GM19099 (cell line): ENCODE results near the gene DIAPH2.

Source experiments
- POLR2A ChIP-seq: IDR thresholded peaks from 3 replicates; pipeline ENCODE4 v1.6.1; 2011; ENCODE audit warnings: low read depth; ENCODE audit not compliant: insufficient read length; ENCODE audit errors: extremely low read depth

DIAPH2 gene

GRCh38 chrX:97211070-97211469, 526.4 kb downstream of the DIAPH2 start:
- no peak for TF ChIP-seq POLR2A

- no peak for TF ChIP-seq POLR2A
Observed at GRCh38 chrX:97215186-97215585, 530.5 kb downstream of the DIAPH2 start.

- no peak for TF ChIP-seq POLR2A
Observed at GRCh38 chrX:97224148-97224547, 539.5 kb downstream of the DIAPH2 start.

GRCh38 chrX:97229318-97229717, 544.7 kb downstream of the DIAPH2 start:
- no peak for TF ChIP-seq POLR2A

- no peak for TF ChIP-seq POLR2A
Observed at GRCh38 chrX:97230948-97231347, 546.3 kb downstream of the DIAPH2 start.

GRCh38 chrX:97234471-97235081, 549.9 kb downstream of the DIAPH2 start:
- TF ChIP-seq POLR2A: no peak

- TF ChIP-seq POLR2A: no peak
Observed at GRCh38 chrX:97238632-97239031, 554.0 kb downstream of the DIAPH2 start.

GRCh38 chrX:97252111-97252510, 567.5 kb downstream of the DIAPH2 start:
- no peak for TF ChIP-seq POLR2A

- no peak for TF ChIP-seq POLR2A
Observed at GRCh38 chrX:97260679-97261078, 576.0 kb downstream of the DIAPH2 start.

GRCh38 chrX:97266406-97267121, 581.9 kb downstream of the DIAPH2 start:
- TF ChIP-seq POLR2A: no peak

- TF ChIP-seq POLR2A: no peak
Observed at GRCh38 chrX:97267396-97268181, 582.9 kb downstream of the DIAPH2 start.

- no peak for TF ChIP-seq POLR2A
Observed at GRCh38 chrX:97268182-97268680, 583.6 kb downstream of the DIAPH2 start.

- TF ChIP-seq POLR2A: no peak
Observed at GRCh38 chrX:97284531-97284930, 599.9 kb downstream of the DIAPH2 start.

- no peak for TF ChIP-seq POLR2A
Observed at GRCh38 chrX:97290199-97290598, 605.6 kb downstream of the DIAPH2 start.

- TF ChIP-seq POLR2A: no peak
Observed at GRCh38 chrX:97294041-97294440, 609.4 kb downstream of the DIAPH2 start.

- no peak for TF ChIP-seq POLR2A
Observed at GRCh38 chrX:97295954-97296353, 611.3 kb downstream of the DIAPH2 start.

GRCh38 chrX:97306771-97307470, 622.3 kb downstream of the DIAPH2 start:
- TF ChIP-seq POLR2A: no peak
